K562 (cell line): ENCODE data around the gene MRPS33.
"Not testable (repeated sequence)": the region's sequence is repeated elsewhere in the genome, so short reads cannot be mapped to it uniquely, and the experiment has no call there.

Experiments
- DMBX1 ChIP-seq: fragments of 250-450 bp; sonication (Bioruptor Pico); IDR thresholded peaks from 2 replicates; pipeline ENCODE4 v1.8.0; 2022; ENCODE audit warnings: inconsistent platforms, mild to moderate bottlenecking, moderate library complexity, borderline replicate concordance
- MAFK ChIP-seq: IDR thresholded peaks from 2 replicates; pipeline ENCODE4 v1.6.1; 2011; ENCODE audit warnings: low read length, improper control_type of control experiment
- NFE2 ChIP-seq: IDR thresholded peaks from 2 replicates; pipeline ENCODE4 v1.6.1; 2014; ENCODE audit warnings: antibody characterized with exemption, low read depth
- PCBP1 ChIP-seq: fragments of 200-400 bp; formaldehyde crosslinking; IDR thresholded peaks from 2 replicates; pipeline ENCODE4 v1.6.1; 2018; ENCODE audit warnings: mild to moderate bottlenecking, low read depth, low read length; ENCODE audit not compliant: poor library complexity, severe bottlenecking
- POLR2AphosphoS5 ChIP-seq: IDR thresholded peaks from 2 replicates; pipeline ENCODE4 v1.6.1; 2011; ENCODE audit warnings: mild to moderate bottlenecking, low read depth, low read length, moderate library complexity; ENCODE audit not compliant: control insufficient read depth, insufficient read depth
- SMARCA5 ChIP-seq: fragments of 450-650 bp; IDR thresholded peaks from 2 replicates; pipeline ENCODE4 v1.6.1; 2016
- TF ChIP-seq, protein P1 (sequence below): fragments of 250-450 bp; sonication (Bioruptor Pico); IDR thresholded peaks from 2 replicates; pipeline ENCODE4 v1.4.0; 2020; ENCODE audit warnings: mild to moderate bottlenecking, moderate library complexity

DNA sequence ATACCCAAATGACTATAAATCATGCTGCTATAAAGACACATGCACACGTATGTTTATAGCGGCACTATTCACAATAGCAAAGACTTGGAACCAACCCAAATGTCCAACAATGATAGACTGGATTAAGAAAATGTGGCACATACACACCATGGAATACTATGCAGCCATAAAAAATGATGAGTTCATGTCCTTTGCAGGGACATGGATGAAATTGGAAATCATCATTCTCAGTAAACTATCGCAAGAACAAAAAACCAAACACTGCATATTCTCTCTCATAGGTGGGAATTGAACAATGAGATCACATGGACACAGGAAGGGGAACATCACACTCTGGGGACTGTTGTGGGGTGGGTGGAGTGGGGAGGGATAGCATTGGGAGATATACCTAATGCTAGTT lies 23.3 kb upstream of the MRPS33 start:
- TF ChIP-seq DMBX1, MAFK, NFE2, SMARCA5, PCBP1, POLR2AphosphoS5: not testable (repeated sequence)
- TF ChIP-seq, protein P1, sequence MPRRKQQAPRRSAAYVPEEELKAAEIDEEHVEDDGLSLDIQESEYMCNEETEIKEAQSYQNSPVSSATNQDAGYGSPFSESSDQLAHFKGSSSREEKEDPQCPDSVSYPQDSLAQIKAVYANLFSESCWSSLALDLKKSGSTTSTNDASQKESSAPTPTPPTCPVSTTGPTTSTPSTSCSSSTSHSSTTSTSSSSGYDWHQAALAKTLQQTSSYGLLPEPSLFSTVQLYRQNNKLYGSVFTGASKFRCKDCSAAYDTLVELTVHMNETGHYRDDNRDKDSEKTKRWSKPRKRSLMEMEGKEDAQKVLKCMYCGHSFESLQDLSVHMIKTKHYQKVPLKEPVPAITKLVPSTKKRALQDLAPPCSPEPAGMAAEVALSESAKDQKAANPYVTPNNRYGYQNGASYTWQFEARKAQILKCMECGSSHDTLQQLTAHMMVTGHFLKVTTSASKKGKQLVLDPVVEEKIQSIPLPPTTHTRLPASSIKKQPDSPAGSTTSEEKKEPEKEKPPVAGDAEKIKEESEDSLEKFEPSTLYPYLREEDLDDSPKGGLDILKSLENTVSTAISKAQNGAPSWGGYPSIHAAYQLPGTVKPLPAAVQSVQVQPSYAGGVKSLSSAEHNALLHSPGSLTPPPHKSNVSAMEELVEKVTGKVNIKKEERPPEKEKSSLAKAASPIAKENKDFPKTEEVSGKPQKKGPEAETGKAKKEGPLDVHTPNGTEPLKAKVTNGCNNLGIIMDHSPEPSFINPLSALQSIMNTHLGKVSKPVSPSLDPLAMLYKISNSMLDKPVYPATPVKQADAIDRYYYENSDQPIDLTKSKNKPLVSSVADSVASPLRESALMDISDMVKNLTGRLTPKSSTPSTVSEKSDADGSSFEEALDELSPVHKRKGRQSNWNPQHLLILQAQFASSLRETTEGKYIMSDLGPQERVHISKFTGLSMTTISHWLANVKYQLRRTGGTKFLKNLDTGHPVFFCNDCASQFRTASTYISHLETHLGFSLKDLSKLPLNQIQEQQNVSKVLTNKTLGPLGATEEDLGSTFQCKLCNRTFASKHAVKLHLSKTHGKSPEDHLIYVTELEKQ (CRISPR knock-in tag) = not testable (repeated sequence)
